G401.6 (cell line): ENCODE measurements around the gene LRRC61.

Experiments
- FAIRE-seq: peaks from 2 replicates; lab custom pipeline; 2012; peaks lifted over from hg19 to GRCh38; lab: Jason Lieb, UNC

LRRC61 gene

DNA sequence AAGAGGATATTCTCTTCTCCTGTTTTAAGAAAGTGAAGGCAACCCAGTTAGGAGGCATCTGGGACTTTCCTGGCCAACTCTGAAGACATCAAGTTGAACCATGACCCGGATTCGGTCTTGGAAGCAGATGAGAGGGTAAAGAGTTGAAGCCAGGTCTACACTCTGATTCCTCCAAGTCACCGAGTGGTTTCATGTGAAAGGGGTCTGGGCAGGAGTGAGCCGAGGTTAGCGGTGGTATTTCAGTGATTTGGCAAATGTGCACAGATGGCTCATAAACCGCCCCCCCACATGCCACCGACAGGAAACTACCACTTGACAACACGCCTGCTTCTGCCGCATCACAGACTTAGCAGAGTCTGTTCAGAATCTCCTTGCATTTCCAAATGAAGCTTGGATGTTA is 34.1 kb downstream of the LRRC61 start:
- FAIRE-seq = no peak

DNA sequence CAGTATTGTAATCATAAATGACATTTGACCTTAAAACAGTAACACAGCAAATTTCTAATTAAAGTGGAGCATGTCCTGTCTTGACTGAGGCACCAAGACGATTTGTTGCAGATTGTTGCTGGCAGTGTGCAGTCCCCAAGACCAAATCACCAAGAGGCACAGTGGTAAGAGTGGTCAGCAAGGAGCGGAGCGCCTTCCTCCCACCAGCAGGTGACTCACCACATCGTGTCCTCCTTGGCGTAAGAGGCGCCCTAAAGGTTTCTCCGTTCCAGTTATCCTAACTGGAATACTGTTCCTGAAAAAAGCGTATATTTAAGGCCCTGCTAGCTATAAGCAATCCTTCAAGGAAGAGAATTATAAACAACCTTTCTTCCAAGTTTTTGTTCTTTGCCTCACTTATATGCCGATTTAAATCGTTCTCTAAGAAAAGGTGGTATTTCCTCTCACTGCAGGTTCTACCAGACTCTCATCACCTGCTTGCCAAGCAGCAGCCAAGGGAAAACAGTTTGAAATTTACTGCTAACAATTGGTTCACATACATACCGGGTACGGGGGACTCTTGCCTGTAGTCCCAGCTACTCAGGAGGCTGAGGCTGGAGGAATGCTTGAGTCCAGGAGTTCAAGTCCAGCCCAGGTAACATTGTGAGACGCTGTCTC is 34.7 kb downstream of the LRRC61 start:
- peak; percentile 6 for FAIRE-seq

DNA sequence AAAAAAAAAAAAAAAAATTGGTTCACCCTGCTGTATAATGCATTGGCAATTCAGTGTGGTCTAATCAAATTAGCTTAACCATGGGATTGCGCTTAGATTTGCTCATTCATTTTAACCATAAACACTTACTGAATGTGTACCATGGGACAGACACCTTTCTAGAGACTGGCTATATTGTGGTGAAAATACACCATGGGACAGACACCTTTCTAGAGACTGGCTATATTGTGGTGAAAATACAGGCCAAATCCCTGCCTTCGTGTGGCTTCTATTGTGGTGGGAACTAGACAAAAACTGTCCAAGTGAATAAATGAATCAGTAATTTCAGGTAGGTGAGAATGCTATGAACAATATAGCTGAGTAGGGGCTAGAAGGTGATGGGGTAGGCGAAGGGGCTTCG is 35.3 kb downstream of the LRRC61 start:
- no peak for FAIRE-seq

DNA sequence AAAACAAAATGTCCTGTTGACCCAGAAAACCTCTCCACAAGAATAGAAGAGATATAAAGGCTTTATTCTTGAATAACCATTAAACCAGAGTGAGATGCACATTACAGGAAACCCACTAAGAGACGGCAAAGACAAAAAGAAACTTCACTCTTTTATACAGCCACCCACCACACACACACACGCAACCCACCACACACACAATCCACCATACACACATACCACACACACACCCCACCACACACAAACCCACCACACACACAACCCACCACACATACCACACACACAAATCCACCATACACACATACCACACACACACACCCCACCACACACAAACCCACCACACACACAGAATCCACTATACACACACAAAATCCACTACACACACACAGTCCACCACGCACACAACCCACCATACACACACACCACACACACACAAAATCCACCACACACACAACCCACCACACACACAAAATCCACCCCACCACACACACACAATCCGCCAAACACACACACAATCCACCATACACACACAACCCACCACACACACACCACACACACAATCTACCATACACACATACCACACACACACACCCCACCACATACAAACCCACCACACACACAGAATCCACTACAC is 36.0 kb downstream of the LRRC61 start:
- no peak for FAIRE-seq

DNA sequence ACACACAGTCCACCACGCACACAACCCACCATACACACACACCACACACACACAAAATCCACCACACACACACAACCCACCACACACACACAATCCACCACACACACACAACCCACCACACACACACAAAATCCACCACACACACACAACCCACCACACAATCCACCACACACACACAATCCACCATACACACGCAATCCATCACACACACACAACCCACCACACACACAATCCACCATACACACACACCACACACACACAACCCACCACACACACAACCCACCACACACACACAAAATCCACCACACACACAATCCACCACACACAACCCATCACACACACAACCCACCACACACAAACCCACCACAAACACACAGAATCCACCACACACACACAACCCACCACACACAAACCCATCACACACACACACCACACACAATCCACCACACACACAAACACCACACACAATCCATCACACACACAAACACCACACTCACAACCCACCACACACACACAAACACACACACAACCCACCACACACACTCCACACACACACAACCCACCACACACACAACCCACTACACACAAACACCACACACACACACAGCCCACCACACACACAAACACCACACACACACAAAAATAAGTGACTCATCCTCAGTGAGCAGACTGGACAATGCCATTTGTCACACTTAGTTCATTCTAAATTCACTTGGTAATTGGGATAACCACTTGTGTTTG is 36.6 kb downstream of the LRRC61 start:
- no peak for FAIRE-seq

DNA sequence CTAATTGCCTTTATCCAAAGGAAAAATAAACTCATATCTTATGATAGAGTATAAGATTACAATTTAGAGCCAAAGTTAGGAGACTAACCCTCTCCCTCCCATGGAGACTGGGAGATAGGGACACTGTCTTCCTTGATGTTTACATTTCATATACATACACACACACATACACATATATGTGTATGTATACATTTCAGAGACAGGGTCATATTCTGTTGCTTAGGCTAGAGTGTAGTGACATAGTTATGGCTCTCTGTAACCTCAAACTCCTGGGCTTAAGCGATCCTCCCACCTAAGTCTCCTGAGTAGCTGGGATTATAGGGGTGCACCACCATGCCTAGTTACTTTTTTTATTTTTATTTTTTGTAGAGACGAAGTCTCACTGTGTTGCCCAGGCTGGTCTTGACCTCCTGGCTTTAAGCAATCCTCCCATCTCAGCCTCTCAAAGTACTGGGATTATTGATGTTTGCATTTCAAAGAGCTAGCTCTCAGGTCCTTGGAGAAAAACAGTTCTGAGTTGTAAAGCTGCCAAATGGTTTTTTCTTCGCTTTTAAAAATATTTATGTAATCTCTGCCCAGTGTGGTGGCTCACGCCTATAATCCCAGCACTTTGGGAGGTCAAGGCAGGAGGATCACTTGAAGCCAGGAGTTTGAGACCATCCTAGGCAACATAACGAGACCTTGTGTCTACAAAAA is 37.4 kb downstream of the LRRC61 start:
- FAIRE-seq = no peak

DNA sequence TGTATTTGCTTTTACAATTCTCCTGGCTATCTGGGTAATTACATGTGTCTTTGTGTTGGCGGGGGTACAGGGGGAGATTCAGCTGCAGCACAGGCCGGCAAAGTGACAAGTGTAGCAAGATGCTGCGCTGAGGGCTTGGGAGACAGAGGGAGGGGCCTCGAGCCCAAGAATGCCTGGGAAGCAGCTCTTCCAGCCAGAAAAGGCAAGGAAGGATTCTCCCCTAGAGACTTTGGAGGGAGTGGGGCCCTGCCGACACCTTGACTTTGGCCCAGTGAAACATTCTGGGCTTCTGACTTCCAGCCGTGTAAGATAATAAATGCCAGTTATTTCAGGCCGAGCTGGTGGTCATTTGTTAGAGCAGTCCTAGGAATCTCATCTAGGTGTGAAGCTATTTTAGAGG is 38.2 kb downstream of the LRRC61 start:
- no peak for FAIRE-seq

DNA sequence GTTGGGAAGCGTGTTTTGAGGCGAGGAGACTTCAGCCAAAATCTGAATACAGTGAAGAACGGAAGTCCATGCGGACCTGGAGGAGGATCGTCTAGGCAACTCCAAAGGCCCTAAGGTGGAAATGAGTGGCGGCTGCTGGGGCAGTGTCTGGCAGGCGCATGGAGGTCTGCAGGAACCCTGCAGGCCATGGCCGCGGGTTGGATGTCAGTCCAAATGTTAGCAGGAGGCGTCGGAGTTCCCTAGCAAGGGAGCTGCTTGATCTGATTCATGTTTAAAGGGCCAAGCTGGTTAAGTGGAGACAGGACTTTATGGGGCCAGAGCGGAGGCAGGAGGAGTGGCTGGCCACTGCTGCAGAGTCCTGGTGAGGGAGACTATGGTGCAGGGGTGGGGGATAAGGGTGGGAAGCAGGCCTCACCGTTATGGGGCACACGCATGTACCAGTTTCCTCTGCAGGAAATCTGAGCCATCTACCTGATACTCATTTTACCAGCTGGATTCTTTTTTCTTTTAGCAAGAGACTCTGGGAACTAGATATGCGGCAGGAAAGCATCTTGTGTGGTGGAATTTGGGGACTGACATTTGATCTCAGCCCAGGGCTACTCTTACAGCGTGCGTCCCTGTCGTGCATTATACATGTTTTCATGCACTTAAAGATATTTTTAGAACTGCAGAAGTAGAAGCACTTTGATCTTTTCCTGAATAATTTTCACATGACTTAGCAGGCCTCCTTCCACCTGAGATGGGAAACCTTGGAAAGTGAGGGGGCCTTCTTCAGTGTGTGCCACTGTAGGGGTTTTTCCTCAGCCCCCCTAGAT is 38.9 kb downstream of the LRRC61 start:
- no peak for FAIRE-seq

DNA sequence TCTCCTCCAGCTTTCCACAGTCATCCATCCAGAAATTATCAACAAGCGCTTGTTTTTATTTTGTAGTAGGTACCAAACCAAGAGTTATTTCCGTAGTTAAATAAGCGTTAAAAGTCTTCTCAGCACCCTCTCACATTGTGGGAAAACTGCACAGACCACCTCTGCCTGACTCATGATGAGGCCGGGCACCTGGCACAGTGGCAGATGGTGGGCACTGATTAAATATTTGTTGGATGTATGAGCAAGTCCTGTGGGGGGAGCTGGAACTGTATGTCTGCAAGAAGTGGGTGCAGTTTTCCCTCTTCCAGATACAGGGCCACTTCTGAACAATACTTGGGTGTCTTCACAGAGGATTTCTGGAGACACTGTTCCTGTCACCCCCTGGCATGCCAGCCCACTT is 40.2 kb downstream of the LRRC61 start:
- no peak for FAIRE-seq

DNA sequence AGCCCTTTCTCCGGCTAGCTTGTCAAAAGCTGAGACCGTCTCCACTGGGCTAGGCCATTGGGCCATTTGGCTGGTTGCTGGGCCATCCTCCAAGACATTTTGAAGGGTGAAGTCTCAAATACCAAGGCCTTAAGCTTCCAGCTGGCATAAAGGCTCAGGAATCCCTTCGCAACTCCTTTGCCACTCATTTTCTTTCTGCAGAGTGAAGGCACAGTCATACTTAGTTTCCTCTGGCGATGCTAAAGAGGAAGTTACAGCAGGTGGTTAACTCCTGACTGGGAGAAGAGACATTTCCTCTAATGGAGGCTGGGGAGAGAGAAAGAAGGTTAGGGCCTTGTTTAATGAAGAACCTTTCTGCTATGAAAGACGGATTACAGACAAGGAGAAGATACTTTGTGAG is 40.7 kb downstream of the LRRC61 start:
- FAIRE-seq = no peak

DNA sequence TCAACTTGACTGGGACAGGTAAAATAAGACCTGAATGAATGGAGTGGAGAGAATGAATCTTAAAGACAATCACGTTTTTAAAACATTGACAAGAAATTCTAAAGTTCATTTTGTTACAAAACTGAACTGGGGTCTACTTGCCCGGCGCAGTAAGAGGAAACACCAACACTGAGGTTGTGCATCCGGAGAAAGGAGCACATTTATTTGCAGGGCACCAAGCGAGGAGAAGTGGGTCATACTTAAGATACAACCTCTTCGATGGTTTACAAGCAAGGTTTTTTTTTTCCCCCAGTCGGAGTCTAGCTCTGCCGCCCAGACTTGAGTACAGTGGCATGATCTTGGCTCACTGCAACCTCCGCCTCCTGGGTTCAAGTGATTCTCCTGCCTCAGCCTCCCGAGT is 42.0 kb downstream of the LRRC61 start:
- no peak for FAIRE-seq

DNA sequence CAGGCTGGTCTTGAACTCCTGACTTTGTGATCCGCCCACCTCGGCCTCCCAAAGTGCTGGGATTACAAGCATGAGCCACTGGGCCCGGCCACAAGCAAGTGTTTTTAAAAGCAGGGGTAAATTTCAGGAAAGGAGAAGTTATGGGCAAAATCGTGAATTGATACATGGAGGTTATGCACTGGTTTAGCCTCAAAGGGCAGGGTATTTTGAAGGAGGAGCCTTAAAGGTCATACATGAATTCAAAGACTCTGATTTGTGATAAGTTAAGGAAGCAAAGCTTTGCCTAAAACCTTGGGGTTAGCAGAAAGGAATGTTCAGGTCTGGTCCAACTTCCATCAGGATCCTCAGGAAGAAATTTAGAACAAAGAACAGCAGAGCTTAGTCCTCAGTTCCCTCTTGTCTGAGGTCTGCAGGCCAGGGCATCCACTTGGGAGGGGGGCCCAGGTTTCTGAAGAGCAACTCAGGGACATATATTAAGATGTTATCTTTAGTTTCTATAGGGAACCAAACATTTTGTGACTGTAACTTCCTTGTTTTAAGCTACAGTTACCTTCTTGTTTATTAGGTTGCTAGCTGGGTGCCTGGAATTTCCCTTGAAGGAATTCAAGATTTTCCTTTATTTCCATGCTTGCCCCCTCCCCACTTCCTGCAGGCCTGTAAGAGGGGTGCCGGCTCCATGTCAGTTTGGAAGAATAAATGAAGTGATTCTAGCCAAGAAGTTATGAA is 42.7 kb downstream of the LRRC61 start:
- peak; percentile 13 for FAIRE-seq

DNA sequence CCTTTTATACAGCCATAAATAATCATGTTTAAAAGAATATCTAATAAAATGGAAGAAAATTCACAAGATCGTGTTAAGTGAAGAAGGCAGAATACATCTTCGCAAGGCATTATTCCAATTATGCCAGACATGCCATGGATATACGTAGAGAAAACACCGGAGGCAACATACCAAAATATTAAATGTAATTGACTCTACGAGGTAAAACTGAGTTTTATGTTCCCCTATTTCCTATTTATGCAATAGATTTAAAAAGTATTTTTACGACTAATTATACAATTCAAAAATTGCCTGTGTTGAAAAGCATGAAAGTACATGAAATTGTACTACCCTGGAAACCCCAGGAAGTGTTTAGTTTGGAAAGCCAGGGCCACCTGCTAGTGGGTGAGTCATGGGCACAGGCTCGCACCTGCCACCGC is 44.5 kb downstream of the LRRC61 start:
- FAIRE-seq = peak; percentile 63

DNA sequence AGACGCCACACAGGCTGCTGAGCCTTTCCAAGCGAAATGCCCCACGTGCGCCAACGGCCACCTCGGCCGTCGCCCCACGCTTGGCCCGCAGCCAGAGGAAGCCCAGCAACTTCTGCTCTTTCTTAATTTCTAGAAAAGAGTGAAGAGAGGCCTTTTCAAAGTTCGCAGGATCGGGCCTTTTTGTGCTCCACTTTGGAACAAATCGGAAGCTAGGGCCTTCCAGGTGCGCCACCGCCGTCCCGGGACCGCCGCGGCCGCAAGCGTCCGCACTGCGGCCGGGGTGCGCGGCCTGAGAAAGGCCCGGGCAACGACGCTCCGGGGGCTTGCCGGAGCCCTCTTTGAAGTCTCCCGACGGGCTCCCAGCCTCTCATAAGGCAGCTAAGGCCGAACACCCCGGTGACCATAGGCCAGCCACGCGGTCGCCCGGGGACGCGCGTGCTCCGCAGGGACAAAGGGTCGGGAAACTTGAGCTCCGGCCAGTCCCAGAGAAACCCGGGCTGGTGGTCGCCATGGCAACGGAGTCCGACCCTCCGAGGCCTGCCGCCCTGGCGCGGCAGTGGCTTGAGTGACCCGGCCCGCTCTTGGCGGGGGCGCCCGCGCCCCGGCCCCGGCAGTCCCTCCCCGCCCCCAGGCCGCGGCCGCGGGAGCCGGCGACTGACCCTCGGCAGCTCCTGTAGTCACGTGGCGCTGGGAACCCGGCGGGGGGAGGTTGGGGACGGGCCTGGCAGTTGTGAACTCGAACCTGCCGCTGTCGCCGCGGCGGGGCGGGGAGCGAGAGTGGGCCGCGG is 45.1 kb downstream of the LRRC61 start, which contains the start of gene REPIN1:
TSS of gene REPIN1 (plus strand) at position 727 of the 788 bp plus-strand sequence. CDS start 890 bp downstream, outside the sequence.
- FAIRE-seq = no peak

DNA sequence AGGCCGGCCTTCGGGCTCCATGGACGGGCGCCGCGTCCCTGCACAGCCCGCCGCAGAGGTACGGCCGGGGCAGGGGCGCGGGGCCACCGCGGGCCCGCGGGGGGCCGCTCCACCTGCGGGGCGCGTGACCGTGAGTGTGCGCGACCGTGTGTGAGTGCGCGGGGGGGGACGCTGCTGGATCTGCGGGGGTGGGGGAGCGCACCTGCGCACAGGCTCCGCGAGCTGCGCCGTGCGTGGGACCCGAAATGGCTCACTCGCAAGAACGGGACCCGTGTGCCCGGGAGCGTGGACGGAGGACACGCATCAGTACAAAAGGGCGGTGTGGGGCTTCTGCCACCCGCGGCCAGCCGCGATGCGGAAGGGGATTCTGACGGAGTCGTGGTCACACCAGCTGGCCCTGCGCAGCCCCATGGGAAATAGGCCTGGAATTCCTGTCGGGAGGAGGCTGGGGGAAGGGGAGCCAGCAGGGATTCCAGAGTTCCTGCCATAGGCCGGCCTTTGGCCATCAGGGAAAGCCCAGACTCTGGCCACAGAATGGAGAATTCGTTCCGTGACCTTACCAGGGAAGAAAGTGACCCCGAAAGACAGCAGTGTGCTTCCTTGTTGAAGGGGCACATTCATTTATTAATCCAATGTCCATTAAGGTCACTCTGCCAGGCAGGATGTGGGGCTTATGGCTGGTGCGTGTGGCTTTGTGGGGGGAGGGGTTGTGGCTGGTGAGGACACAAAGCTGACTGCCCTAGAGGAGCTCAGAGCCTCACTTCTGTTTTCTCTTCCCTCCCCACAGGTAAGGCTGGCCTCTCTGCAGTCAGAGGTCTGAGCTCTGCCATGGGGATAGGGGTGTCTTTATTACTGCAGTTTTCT is 46.0 kb downstream of the LRRC61 start:
- no peak for FAIRE-seq

DNA sequence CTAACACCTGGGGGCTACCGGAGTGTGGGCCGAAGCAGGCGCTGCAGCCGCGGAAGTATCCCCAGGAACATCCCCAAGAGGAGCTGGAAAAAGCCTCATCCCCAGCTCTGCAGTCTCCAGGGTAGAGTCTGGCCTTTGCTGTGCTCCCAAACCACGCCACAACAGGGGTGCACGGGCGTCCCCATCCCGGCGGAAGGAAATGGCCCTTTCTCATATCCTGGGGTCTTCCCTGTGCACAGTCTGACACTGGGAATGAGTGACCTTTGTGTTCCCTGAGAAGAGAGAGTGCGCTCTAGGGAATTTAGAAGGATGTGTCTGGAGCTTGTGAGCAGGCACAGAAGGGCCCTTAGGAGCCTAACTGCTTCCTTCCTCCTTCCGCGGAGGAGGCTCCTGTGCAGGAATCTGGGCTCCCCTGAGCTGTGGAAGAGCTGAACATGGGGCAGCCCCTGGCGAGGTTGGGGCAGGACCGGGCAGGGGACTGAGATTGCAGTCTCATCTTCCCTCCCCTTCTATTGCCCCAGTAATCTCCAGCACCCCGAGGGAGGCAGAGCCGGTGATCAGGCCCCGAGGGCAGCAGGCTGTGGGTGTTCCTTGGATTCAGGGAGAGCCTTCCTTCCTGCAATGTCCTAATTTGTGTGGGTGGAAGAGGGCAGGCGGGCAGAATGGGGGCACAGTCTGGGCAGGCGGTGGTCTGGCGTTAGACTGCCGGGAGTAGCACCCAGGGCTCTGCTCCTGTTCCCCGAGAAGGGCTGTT is 46.8 kb downstream of the LRRC61 start:
- FAIRE-seq = no peak

DNA sequence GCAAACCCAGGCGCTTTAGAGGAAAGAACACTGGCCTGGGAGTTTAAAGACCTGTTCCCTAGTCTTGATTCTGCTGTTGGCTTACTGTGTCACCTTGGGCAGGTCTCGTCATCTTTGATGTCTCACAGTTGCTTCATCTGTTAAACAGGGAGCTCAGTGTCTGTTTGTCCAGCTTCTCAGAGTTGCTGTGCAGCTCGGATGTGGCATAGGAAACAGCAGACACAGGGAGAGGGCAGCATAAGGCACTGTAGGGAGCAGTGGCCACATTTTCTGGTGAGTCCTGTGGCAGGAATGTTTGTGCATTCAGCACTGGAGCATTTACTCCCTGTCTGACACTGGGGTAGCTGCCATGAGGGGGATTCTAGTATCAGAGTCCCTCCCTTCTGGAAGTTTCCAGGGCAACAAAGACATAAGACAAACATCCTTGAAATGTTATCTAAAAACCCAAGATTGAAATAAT is 47.5 kb downstream of the LRRC61 start:
- no peak for FAIRE-seq

DNA sequence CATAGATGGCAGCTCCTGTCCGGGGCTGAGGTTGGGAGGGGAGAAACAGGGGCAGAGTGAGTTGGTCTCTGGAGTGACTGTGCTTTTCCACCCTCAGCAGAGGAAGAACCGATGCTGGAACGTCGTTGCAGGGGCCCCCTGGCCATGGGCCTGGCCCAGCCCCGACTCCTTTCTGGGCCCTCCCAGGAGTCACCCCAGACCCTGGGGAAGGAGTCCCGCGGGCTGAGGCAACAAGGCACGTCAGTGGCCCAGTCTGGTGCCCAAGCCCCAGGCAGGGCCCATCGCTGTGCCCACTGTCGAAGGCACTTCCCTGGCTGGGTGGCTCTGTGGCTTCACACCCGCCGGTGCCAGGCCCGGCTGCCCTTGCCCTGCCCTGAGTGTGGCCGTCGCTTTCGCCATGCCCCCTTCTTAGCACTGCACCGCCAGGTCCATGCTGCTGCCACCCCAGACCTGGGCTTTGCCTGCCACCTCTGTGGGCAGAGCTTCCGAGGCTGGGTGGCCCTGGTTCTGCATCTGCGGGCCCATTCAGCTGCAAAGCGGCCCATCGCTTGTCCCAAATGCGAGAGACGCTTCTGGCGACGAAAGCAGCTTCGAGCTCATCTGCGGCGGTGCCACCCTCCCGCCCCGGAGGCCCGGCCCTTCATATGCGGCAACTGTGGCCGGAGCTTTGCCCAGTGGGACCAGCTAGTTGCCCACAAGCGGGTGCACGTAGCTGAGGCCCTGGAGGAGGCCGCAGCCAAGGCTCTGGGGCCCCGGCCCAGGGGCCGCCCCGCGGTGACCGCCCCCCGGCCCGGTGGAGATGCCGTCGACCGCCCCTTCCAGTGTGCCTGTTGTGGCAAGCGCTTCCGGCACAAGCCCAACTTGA is 48.2 kb downstream of the LRRC61 start:
- FAIRE-seq = no peak
